Activated naive CD4-positive, alpha-beta T cell treated with Interleukin-2 at 50 U/mL for 16 hours (primary cell): ENCODE results near the gene LRRC45.

Experiments used
- DNase-seq: peaks from one replicate; pipeline ENCODE4 v3.0.0-alpha.2; 2020

LRRC45 gene

DNA sequence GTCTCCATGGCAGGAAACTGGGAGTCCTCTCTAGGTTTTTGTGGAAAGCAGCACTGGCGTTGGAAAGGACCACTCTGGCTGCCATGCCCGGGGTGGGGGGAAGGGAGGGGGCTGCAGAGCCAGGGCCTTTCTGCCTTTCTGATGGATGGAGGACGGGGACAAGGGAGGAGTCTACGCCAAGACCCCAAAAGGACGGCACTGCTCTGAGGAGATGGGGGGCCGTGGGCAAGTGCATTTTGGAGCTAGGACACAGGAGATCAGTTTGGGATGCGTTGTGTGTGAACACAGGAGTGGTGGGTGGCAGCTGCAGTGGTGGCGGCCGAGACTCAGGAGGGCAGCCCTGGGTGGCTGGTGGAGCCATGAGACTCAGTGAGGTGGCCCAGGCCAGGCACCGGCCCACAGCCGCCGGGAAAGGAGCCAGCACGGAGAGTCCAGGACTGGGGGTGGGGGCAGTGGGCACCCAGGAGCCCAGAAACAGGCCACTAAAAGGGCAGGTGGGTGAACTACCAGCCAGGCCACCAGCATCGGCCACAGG is 2.5 kb upstream of the LRRC45 start:
- DNase-seq = no peak

DNA sequence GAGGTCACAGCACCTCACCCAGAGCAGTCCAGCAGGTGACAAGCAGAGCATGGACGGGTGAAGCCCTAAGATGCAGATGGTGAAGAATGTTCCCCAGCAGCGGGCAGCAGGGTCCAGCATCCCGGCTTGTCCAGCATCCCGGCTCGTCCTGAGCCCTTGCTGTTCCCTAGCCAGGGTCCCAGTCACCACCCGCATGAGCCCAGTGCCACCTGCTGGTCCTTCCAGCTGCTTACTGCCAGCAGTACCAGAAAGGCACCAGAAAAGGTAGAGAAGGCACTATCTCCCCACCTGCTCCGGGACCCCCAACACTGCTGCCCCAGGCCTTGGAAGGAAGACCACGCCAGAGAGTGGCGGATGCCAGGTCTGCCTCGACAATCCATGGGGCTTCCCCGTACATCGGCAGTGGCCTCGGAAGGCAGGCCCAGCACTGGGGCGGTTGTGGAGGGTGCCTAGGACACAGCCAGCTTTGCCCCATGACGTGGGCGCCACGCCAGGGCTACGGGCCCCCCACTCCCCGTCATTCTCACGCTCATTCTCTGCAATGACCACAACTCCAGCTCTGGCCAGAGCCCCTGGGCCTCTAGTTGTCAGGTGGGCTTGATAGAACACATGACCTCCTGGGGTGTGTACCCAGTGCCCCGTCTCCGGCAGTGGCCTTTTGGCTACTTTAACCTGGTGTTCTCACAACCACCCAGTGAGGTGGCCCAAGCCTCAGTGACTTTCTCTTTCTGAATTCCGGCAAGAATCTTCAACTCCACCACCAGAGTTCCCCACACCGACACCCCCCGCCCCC is 1.8 kb upstream of the LRRC45 start:
- DNase-seq = peak; percentile 59

DNA sequence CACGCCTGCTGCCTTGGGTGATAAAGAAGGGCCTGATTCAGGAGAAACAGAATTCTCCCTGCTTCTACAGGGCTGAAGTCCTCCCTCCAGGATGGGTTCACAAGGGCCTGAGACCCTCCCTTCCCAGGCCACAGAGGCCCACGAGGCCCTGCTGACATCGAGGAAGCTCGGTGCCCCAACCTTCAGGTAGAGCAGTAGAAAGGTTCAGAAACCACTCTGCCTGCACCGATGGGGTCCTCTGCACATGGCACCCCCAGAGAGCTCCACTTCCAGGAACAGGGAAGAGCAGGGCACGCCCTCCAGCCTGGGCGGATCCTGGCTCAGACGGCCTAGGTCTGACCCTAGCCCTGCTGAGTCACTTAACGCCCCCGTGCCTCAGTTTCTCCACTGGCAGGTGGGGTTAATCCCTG is 1.2 kb upstream of the LRRC45 start:
- no peak for DNase-seq

DNA sequence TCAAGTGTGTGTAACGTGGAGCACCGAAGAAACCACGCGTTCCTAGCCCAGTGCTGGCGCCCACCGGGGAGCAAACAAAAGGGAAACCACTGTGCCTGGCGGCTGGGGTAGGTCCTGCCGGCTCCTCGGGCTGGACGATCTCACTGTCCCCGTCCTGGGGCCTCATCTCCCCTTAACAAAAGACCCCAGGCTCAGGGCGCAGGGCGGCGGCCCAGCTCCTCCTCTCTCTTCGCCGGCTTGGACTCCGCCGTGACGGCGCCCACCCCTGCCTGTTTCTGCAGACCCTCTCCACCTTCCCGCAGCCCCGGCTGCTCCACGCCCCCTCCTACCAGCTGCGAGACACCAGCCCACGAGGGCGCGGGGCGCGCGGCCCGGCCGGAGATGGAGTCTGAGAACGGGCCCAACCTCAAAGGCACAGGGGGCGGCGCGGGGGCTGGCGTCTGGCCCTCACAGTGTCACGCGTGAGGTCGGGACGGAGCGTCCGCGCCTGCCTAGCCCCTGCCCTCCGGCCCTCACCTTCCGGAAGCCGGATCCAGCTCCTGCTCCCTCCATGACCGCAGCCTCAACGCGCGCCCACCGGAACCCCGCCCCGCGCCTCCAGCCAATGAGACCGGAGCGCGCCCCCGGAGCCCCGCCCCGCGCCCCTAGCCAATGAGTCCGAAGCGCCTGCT is 660 bp upstream of the LRRC45 start, which contains the start of gene CENPX:
CENPX (minus strand) TSS at position 569 of the 671 bp plus-strand sequence; CDS start at position 552, 17 bp downstream.
- DNase-seq = peak; percentile 13

DNA sequence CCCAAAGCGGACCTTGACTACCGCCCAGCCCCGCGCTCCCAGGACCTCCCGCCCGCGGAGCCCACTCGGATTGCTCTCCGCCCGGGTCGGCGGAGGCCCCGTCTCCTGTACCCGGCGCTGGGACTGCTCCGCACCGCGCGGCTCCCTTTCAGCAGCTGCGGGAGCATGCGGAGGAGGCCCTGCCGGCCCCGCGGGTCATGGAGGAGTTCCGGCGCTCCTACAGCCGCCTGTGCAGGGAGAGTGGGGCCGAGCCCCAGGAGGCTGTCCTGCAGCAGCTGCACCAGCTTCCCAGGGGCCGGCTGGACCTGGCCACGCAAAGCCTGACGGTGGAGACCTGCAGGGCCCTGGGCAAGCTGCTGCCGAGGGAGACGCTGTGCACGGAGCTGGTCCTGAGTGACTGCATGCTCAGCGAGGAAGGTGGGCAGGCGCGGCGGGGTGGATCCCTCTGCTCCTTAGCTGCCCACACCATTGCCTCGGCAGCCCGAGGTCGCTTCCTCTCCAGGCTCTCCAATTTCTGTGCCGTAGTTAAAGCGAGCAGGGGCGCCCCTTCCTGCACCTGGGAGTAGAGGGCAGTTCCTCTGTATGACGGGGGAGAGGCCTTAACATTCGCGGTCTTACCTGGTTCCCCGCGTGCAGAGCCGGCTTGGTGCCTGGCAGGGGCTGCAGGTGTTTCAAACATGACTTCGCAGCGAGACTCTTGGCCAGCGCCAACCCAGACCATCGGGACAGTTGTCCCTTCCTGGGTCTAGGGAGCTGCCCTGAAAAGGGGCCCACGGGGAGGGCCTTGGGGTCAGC is 539 bp downstream of the LRRC45 start:
- DNase-seq = peak; percentile 28

DNA sequence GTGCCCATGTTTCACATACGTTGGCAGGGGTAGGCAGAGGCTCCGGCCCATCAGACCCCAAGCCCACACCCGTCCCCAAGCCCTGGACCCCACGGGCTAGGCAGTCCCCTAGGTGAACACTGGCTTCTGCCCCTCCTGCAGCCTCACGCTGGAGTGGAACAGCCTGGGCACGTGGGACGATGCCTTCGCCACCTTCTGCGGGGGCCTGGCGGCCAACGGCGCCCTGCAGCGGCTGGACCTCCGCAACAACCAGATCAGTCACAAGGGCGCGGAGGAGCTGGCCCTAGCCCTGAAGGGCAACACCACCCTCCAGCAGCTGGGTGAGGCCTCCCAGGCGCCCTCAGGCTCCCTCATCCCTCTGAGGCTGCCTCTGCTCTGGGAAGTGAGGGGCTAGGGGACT is 1.8 kb downstream of the LRRC45 start:
- DNase-seq = no peak

DNA sequence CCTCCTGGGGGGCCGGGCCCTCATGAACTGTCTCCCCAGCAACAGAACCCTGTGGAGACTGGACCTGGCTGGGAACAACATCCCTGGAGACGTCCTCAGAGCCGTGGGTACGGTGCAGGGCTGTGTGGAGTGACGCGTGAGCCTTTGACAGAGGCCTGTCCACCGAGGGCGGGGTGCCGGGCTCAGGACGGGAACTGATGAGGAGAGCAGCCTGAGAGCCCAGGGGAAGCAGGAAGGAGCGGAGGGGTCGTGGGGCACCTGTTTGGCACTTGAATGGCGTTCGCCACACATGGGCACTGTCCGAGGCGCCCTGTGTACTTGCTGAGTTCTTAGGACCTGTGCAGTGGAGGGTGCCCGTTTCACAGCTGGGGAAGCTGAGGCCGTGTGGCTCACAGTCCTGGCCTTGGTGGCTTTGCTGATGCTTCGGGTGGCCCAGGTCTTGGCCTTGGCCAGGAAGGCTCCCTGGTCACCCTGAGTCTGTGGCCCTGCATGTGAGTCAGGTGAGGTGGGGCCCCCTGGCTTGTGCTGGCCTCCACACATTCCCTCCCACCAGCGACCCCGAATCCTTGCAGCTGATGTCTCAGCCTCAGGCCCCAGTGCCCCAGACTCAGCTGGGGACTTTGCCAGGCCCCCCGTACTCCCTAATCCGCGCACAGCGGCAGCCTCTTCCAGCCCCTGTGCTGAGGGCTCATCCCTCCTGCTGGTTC is 2.4 kb downstream of the LRRC45 start:
- DNase-seq = no peak

DNA sequence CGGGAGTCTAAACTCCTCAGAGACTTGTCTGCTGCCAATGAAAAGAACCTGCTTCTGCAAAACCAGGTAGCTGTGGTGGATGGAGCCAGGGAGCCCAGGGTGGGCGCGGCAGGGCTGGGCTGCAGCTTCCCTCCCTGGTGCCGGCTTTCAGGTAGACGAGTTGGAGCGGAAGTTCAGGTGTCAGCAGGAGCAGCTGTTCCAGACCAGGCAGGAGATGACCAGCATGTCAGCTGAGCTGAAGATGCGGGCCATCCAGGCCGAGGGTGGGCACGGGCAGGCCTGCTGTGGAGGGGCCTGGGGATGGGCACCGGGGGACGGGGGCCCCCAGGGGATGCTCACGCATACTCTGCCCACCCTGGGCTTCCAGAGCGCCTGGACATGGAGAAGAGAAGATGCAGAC is 5.1 kb downstream of the LRRC45 start:
- no peak for DNase-seq

DNA sequence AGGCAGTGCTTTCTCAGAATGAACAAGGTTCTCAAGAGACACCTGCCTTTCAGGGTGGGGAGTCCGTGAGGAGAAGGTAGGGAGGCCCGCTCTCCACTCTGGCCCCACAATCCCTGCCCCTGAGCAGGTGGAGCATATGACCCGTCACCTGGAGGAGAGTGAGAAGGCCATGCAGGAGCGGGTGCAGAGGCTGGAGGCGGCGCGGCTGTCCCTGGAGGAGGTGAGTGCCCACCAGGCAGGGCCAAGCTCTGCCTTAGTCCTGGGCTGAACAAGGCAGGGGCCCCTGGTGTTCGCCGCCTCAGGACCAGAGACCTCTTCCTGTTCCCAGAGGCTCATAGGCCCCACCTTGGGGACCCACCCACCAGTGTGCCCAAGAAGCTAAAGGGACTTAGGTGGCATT is 5.9 kb downstream of the LRRC45 start:
- DNase-seq = no peak

DNA sequence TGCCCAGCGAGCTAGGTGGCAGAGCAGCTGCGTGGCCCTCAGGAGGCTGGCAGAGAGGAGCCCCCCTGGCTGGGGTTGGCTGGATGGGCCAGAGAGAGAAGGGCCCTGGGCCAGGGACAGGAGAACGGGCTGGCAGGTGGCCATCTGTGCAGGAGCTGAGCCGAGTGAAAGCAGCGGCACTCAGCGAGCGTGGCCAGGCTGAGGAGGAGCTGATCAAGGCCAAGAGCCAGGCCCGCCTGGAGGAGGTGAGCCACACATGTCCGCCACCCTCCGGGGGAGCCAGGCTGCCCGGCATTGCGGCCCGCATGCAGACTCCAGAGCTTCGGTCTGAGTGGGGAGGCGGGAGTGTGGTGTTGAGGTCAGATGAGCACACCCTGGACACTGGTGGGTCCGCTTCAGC is 6.3 kb downstream of the LRRC45 start:
- DNase-seq = no peak

DNA sequence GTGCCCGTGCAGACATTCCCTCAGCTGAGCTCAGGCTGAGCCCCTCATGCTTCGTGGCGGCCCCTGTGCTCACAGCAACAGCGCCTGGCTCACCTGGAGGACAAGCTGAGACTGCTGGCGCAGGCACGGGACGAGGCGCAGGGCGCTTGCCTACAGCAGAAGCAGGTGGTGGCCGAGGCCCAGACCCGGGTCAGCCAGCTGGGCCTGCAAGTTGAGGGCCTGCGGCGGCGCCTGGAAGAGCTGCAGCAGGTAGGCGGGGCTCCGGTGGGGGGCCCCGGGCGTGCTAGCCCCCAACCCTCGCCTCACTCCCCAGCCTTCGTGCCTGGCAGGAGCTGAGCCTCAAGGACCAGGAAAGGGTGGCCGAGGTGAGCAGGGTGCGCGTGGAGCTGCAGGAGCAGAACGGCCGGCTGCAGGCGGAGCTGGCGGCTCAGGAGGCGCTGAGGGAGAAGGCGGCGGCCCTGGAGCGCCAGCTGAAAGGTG is 6.9 kb downstream of the LRRC45 start:
- DNase-seq = no peak

DNA sequence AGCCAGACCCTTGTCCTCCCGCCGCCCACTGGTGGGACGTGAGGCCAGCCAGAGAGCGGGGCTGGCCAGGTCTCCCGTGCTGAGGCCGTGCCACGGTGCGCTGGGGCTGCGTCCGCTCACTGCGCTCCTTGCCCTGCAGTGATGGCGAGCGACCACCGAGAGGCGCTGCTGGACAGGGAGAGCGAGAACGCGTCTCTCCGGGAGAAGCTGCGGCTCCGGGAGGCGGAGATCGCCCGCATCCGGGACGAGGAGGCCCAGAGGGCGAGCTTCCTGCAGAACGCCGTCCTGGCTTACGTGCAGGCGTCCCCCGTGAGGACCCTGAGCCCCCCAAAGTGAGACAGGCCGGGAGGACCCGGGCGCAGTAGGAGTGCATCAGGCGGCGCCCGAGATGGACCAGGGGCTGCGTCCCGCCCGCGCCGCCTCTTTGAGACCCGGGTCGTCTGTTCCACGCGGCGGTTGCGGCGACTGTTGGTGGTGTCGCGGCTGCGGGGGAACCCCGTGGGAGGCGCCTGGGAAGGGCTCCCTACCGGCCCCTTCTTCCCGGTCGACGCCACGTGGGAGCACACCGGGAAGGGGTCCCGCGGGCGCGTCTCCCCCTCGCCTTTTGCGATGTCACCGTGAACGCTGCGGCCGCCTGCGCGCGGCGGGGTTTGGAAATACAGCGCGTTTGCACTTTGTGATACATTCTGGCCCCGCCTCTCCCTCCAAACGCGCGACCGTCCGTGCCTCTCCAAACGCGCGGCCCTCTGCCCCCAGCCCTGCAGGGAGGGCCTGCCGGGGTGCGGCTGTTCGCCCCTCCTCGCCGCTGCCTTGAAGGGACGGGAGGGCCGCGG is 7.6 kb downstream of the LRRC45 start:
- peak; percentile 80 for DNase-seq

DNA sequence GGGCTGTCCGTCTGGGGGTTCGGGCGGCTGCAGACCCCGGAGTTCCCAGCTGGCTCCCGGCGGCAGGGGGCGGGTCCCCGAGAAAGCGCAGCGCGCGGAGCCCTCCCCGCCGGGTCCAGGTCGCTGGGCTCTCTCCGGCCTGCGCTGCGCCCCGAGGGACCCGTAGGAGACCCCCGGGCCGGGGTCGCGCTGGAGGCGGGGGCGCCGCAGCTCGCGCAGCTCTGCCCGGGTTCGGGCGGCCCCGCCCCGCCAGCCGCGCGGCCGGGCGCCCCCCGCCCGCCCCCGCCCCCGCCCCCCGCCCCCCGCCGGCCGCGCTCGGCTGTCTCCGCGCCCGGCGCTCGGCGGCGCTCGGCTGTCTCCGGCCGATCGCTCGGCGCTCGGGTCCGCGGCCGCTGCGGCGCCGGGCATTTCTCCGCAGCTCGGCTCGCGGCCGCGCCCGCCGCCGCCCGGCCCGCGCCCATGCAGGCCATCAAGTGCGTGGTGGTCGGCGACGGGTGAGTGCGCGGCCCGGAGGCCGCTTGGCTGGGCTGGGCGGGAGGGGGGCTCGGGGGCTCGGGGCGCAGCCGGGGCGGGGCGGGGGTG is 8.3 kb downstream of the LRRC45 start, which contains the start of gene RAC3:
RAC3 (plus strand) TSS at position 376 of the 582 bp plus-strand sequence; CDS start at position 460, 84 bp downstream.
- DNase-seq = no peak

DNA sequence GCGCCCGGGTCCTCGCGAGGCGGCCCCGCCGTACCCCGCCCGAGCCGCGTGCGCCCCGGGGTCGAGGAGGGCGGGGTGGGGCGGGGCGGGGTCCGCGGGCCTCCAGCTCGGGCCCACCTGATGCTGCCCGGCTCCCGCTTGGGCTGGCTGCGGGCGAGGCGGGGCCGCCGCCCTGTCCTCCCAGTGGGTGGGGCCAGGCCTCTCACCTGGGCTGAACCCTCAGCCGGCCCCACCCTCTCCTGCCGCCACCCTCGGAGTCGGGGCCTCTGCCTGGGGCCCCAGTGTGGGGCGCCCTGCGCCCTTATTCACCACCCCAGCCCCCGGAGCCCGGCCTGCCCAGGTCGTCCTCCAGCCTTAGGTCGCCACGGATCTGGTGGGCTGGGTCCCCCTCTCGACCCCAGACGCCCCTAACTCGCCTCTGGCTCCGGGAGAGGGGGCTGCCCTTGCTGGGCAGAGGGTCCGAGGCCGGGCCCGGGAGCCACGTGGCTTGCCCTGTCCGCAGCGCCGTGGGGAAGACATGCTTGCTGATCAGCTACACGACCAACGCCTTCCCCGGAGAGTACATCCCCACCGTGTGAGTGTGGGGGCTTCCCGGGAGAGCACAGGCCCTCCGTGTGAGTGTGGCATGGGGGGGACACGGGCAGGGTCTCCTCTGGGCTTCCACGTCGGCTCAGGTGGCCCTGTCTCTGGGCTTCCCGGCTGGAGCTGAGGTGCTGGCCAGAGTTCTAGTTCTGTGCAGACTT is 9.0 kb downstream of the LRRC45 start:
- DNase-seq = peak; percentile 37

DNA sequence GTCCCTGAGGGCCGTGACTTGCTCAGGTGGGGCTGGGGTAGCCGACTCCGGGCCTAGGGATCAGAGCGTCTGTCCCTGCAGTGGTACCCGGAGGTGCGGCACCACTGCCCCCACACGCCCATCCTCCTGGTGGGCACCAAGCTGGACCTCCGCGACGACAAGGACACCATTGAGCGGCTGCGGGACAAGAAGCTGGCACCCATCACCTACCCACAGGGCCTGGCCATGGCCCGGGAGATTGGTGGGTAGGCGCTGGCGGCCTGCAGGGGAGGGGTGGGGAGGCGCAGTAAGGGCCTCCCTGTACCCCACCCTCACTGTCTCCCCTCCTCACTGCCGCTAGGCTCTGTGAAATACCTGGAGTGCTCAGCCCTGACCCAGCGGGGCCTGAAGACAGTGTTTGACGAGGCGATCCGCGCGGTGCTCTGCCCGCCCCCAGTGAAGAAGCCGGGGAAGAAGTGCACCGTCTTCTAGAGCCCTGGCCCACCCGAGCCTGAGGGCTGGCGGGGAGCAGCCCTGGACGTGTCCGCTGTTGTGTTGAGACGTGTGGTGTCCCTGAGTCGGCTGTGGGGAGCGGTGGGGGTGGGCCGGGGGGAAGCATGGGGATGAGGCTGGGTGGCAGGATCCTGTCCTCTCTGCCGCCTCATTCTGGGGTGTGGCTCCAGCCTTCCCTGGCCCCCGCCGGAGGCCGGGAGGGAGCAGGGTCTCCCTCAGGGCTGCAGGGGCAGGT is 10.4 kb downstream of the LRRC45 start:
- DNase-seq = no peak

DNA sequence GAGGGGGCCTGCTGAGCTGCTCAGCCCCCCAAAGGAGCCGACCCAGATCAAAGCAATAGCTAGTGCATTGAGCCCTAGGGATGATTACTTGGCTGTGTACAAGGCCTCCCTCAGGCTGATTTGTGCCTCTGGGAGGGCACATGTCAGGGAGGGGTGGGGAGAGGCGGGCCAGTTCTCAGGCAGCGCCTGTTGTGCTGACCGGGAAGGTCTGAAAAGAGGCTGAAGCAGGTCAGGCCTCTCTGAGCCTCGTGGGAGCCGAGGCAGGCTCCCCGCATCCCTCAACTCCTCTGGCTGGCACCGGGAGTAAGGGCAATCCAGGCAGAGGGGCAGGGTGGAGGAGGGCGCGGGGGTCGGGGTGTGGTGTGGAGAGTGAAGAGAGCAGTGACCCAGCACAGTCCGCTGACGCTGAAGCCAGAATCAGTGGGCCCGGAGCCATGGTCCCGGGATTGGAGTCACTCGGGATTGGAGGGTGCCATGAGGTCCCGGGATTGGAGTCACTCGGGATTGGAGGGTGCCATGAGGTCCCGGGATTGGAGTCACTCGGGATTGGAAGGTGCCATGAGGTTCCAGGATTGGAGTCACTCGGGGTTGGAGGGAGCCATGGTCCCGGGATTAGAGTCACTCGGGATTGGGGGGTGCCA is 11.4 kb downstream of the LRRC45 start:
- no peak for DNase-seq

DNA sequence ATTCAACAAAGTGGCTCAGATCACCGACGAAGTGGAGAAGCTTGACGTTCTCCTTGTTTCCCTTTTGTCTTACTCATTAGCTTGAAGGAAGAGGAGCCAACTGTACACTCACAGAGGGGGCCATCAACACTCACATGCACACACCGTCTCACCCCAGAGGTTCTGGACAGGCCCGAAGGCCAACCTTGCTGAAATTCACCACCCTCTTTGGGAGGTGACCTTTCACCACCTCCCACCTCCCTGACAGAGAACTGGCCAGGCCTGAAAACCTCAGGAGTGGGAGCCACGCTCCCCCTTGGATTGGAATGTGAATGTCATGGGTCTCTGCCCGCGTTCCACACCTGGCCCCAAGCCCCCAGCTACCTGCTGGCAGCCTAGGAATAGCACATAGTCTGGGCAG is 12.4 kb downstream of the LRRC45 start:
- DNase-seq = no peak

DNA sequence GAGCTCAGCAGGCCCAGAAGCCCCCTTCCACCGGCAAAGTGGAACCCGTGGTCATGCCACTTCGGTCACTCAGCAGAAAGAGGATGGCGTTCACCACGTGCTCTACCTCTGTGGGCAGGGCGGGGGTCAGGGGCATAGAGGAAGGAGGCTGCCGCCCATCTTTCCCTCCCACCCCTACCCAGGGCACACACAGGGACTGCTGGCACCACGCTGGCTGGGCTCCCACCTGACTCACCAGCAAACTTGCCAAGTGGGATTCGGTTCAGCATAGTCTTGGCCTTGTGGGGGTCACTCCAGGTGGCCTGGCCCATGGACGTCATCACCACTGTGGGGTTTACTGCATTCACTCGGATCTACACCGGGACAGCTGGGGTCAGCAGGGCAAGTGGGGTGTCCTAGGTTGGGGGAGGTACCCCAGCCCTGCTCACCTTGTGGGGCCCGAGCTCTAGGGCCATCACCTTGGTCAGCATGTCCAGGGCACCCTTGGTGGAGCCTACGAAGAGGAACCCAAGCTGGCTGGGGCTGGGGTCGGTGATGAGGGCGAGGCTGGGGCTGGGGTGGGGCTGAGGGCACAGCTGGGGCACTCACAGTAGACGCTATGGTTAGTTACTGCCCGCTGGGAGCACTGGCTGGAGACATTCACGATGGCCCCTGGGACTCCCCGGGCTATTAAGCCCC is 13.0 kb downstream of the LRRC45 start:
- no peak for DNase-seq
